WI38 (cell line): ENCODE results near the gene SFSWAP.

ENCODE experiments used
- H3K4me3 ChIP-seq: 2 replicates; pipeline ENCODE4 v1.5.1; 2011; ENCODE audit warnings: low read depth, mild to moderate bottlenecking, control low read depth, low read length
- TF ChIP-seq, protein P1 (sequence below): IDR thresholded peaks from 2 replicates; pipeline ENCODE4 v1.5.1; 2012; ENCODE audit warnings: low read depth, mild to moderate bottlenecking, control low read depth, low read length

The SFSWAP gene

DNA sequence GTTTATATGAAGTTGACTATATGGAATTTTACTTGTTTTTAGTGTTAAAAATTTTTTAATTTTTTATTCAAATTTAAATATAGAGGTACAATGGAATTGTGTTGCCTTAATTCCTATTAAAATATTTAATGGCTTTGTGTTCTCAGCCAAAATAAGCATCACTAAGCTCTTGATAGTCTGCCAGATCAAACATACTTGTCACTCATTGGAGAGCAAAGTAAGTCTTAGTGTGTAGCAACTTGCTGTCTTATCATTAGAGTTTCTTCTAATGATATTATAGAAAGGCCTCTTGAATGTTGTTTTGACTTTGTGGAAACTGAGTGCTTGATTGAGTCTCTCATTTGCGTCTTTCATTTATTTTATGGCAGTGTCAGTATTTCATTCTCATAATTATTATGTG lies 10.7 kb downstream of the SFSWAP start:
- TF ChIP-seq, protein P1, sequence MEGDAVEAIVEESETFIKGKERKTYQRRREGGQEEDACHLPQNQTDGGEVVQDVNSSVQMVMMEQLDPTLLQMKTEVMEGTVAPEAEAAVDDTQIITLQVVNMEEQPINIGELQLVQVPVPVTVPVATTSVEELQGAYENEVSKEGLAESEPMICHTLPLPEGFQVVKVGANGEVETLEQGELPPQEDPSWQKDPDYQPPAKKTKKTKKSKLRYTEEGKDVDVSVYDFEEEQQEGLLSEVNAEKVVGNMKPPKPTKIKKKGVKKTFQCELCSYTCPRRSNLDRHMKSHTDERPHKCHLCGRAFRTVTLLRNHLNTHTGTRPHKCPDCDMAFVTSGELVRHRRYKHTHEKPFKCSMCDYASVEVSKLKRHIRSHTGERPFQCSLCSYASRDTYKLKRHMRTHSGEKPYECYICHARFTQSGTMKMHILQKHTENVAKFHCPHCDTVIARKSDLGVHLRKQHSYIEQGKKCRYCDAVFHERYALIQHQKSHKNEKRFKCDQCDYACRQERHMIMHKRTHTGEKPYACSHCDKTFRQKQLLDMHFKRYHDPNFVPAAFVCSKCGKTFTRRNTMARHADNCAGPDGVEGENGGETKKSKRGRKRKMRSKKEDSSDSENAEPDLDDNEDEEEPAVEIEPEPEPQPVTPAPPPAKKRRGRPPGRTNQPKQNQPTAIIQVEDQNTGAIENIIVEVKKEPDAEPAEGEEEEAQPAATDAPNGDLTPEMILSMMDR = no peak
- H3K4me3 ChIP-seq = no peak overlapping the region

DNA sequence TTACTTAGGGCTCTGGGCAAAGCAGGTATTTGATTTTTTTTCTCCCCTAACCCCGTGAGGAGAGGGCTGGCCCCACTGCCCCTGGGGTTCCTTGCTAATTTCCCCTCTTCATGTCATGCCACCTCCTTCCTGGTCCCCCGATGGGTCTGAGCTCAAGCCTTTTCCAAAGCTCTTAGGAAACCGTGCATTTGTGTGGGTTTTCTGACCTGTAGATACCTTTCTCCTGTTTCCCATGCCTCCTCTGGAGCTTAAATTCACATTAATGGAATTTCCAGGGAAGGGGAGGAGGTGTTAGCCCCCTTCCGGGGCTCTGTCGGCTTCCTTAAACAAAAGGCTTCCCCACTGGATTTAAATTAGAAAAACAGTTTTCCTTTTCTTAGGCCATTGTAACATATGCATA lies 12.6 kb downstream of the SFSWAP start:
- no peak overlapping the region for H3K4me3 ChIP-seq
- TF ChIP-seq, protein P1 = no peak

DNA sequence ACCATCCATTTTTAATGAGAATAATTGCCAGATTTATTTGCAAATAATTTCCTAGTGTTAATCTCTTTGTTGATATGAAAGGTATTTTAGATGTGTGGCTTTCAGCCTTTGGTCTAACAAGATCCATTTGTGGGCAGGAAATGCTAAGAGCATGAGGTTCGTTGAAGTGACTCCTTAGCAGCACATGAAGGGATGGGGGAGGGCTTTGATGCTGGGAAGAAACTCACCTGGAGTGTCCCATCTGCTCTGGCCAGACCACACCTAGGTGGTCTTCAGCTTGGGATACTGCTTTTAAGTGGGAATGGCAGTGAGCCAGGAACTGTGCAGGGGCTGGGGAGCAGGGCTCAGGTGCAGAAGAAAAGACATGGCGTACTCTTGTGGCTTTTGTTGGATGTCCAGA lies 13.6 kb downstream of the SFSWAP start:
- TF ChIP-seq, protein P1 = no peak
- H3K4me3 ChIP-seq = no peak overlapping the region

DNA sequence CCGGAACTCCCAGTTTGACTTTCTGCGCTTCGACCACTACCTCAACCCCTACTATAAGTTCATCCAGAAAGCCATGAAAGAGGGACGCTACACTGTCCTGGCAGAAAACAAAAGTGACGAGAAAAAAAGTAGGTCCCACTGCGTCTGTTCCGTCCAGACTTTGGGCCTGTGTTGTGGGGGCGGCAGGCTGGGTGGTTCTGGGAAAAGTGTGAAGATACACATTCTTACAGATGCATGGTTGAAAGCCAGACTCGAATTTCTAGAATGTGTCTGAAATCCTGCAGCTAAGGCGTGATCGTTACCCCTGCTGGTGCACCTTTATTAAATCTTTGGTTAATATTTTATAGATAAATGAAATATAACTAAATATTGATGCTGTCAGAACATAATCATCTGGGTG lies 14.6 kb downstream of the SFSWAP start:
- H3K4me3 ChIP-seq = no peak overlapping the region
- TF ChIP-seq, protein P1 = no peak

DNA sequence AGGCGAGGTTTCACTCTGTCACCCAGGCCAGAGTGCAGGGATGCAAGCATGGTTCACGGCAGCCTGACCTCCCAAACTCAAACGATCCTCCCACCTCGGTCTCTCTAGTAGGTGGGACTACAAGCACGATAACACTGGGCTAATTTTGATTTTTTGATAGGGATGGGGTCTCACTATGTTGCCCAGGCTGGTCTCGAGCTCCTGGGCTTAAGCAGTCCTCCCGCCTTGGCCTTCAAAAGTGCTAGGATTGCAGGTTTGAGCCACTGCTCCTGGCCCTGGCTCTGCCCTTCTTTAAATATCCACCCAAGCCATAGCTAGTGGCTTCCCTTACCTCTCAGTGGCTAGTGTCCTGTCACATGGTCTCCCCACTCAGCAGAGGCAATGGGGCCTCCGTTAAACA lies 17.8 kb downstream of the SFSWAP start:
- no peak overlapping the region for H3K4me3 ChIP-seq
- TF ChIP-seq, protein P1 = no peak

DNA sequence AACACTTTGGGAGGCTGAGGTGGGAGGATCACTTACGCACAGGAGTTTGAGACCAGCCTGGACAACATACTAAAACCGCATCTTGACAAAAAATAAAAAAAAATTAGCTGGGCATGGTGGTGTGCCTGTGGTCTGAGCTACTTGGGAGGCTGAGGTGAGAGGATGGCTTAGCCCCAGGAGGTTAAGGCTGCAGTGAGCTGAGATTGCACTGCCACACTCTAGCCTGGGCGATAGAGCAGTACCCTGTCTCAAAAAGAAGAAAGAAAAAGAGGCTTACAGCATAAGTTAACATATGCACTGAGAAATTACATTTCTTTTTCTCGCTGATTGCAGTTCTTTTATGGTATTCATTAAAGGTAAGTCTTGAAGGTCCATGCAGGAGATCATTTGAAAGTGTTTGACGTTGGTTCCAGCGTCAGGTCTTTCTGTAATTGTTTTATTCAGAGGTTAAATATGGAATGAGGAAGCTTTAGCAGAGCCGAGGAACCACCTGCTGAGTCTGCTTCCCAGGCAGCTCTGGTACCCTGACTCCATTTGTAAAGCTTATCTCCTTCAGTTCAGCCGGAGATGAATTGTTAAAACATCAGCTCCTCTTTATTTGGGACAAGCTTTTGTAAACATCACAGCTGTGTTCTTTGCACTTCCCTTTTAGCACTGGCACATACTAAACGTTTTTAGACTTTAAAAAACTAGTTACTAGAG lies 18.5 kb downstream of the SFSWAP start:
- TF ChIP-seq, protein P1 = no peak
- H3K4me3 ChIP-seq = no peak overlapping the region

DNA sequence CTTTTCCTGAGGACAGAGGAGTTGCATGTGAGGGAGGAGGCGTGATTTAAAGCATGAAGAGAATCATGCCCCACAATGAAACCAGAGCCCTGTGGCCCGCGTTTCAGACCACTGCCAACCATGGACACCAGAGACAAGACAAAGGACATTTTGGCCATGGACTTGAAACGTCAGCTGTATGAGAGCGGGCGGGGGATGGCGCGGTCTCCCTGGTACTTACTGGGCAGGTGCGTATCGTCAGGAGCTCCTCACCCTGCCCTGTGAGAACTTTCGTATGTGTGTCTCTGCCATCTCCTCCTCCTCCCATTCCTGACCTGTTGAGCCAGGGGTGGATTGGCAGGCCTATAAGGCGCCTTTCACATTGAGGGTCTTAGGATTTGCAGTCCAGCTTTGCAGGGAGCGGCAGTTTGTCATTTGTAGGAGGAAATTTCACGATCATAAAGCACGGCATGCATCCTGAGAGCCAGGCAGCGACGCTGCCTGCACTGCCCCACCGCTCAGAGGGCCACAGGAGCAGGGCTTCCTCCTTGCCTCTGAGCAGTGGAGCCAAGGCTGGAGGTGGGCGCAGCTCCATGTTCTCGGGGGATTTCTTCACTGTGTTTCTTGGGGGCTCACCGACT lies 22.2 kb downstream of the SFSWAP start:
- no peak overlapping the region for H3K4me3 ChIP-seq
- TF ChIP-seq, protein P1 = no peak
